8988T (cell line): ENCODE data around the gene PANK4.
"Not testable (repeated sequence)": the region's sequence is repeated elsewhere in the genome, so short reads cannot be mapped to it uniquely, and the experiment has no call there.

Source experiments
- DNase-seq: peaks from one replicate; pipeline ENCODE4 v3.0.0; 2011

Gene PANK4

DNA sequence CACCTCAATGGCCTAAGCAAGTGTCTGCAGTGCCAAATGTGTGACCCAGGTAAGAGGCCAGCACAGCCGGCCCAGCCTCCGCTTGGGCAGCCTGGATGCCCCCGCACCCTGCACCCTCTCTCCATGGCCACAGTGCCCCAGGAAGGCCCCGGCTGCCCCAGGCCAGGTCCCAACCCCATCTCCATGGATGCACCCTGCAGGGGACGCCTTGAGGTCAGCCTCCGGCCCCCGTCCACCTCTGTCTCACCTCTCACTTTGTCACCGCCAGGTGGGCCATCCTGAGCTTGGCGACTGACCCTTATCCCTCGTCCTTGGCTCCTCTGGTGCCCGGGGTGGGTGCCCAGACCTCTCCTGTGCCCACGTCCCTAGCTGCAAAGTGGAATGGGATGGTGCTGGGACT, 32.0 kb upstream of the PANK4 start:
- DNase-seq: no peak

DNA sequence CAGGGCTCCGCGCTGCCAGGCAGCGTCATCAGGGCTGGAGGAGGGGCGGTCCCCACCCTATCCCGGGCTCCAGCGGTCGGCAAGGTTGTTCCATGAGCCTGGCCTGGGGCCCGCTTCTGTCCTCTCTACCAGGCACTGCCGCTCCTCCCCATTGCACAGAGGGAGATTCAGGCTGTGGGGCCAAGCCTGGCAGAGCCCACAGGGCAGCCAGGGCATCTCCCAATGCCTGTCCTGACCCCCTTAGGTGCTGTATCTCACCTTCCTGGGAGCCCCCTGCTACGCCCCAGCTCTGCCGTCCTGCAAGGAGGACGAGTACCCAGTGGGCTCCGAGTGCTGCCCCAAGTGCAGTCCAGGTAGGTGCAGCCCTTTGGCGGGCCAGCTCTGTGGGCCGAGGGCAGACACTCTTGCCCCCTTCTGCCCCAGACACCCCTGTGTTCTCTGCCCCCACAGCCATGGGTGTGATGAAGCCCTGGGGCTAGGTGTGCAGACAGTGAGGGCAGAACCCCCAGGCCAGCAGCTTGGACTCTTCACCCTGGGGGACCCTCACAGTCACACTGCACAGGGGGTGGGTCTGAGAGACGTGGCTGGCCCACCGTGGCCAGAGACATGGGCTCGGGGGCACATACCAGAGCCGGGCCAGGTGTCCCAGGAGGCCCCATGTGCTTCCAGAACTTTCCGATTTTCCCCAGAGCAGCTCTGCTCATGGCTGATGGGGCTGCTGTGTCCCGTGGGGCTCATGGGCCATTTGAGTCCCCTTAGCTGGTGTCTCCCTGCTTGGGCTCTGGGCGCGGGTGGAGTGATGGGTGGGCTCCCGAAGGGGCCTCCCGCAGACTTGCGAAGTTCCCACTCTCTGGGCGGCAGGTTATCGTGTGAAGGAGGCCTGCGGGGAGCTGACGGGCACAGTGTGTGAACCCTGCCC, 31.3 kb upstream of the PANK4 start:
- DNase-seq: no peak

DNA sequence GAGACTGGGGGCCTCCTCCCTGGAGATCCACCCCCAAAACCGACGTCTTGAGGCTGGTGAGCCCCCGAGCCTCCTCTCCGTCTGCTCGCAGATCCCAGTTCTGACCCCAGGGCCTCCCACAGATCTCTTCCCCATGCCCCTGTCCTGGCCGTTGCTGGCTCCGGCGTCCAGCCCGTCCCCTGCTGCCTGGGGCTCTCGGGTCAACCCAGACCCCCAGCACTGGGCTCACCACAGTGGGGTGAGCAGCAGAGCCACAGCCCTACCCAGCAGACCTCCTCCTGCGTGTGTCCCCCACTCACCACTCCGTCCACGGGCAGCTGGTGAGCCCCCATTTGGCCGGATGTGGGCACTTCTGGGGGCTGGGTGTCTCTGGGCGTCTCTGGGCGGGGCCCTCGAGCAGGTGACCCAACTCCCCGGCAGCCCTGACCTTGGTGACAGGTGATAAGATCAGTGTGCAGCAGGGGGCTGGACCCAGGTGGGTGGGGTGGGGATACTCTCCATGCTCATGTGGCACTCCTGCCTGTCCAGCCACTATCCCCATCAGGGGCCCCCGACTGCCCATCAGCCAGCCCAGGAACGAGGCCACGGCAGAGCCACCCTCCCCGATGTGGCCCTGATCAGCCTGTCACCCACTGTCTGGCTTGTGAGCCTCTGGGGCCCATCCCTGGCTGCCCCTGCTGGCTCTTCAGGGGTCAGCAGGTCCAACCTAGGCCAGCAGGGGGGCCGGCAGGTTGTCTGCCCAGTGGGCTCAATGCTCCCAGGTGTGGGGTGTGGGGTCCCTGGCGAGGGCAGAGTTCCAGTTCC, 30.5 kb upstream of the PANK4 start:
- no peak for DNase-seq

DNA sequence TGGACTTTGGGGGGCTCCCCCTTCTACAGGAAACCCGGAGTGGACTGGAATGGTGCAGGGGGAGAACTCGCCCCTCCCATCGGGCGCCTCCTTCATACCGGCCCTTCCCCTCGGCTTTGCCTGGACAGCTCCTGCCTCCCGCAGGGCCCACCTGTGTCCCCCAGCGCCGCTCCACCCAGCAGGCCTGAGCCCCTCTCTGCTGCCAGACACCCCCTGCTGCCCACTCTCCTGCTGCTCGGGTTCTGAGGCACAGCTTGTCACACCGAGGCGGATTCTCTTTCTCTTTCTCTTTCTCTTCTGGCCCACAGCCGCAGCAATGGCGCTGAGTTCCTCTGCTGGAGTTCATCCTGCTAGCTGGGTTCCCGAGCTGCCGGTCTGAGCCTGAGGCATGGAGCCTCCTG, 29.9 kb upstream of the PANK4 start, which contains the start of gene TNFRSF14:
TNFRSF14 (plus strand) TSS at position 95 of the 401 bp plus-strand sequence; CDS start at position 389, 294 bp downstream.
- DNase-seq: peak; percentile 71

DNA sequence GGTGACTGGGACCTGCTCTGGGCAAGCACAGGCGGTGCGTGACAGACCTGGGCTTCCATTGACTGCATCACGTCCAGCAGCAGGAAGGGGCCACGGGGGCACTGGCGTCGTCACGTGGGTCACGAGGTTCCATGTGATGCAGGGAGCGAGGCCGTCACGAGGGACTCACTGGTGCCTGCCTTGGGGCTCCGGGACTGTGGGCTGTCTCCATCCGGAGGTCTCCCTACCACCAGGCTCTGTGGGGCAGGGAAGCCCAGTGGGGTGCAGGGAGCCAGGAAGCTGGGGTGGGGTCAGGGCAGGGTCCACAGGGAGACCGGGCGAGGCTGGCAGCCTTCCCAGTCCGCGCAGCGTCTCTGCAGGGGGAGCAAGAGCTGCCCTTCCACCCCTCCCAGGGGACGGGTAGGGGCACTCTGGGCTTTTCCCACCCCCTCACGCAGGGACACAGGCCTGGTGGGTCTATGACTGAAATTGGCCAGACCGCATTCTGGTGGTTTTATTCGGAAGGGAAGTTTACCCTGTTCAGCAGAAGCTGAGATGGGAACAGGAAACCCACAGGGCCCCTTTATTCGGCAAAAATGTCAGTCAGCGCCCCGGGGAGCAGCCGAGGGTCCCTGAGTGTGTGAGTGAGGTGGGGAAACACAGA, 29.4 kb upstream of the PANK4 start:
- no peak for DNase-seq

DNA sequence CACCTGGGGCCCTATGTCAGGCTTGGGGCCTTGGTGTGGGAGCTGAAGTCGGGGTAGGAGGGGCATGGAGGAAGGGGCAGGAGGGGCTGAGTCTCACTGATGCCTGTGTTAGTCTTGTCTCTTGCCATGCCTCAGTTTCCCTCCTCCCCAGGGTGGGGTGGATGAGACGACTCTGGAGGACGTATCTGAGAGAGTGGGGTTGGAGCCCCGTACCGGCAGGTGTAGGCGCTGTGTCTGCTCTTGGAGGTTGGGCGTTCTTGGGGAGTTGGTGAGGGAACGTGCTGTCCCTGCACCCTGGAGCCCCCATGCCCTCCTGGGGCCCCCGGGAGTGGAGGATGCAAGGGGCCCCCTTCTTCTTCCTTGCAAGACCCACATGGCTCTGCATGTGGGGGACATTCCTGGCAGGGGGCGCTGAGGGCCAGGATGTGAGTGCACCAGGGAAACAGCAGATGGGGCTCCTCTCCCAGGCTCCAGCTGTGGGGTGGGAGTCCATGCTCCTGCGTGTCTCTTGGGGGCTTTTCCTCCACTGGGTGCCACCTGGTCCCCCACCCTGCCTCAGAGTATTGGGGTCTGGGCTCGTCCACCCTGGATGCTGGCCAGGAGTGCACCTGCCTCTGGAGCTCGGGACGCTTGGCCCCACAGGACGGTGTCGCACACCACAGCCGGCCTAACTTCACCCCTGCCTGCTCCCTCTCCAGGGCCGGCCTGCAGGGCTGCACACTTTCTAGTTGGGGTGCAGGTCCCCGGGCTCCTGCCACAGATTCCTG, 28.4 kb upstream of the PANK4 start:
- DNase-seq: no peak

DNA sequence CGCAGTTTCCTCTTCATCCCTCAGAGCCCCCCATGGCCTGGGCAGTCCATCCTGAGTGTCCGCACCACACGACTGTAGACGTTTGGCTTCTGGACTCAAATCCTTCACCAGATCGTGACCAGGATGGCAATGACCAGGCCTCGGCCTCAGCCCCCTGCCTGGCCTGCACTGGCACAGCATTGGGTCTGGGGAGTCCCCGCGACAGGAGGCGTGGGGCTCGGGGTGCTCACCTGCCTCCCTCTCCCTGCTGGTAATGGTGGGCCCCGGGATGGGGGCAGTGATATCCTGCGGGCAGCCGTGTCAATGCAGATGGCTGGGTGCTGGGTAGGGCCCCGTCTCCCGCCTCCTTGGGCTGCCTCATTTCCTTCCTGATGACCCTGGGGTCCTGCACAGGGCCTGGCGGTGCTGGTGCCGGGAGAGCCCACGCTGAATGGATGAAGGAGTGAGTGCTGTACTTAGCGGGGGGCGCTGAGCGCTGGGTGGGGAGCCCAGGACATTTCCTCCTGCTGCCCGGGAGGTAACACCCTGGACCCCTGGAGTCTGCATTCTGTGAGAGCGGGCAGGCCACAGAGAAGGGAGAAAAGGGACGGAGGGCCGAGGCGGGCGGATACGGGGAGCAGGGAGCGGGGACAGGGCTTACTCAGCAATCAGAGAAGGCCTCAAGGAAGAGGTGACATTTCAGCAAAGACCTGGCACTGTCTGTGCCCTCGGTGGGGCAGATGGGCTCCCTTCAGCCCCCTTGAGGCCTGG, 27.6 kb upstream of the PANK4 start:
- no peak for DNase-seq

DNA sequence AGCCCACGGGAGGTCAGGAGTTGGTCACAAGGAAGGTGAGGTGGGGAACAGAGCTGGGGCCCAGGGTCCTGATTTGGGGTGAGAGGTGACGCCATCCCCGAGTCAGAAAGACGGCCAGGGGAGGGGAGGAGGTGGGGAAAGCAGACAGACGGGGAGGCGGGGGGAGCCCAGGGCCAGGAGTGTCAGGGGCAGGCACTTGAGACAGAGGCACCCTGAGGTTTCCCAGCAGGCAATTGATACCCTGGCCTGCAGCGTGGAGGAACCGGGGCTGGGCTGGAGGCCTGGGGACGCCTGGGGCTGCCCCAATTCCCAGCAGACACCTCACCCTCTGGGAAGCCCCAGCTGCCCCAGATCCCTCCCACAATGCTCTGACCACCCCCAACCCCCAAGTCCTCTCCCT, 26.7 kb upstream of the PANK4 start:
- DNase-seq: not testable (repeated sequence)

DNA sequence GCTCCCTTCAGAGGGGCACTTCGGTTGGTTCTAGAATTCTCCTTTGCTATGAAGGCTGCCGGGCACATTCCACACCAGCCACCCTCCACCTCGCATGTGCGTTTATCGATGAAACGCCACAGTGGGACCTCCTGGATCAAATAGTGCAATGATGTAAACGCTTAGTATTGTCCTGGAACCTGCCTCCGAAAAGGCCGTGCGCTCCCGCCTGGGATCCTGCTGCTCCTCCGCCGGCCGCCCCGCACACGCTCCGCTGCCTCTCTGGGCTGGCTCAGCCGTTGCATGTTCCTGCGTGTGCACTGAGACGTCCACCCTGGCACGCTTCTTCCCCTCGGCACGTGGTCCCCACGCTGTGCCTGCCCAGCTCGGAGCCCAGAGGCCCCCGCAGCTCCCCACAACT, 25.8 kb upstream of the PANK4 start:
- no peak for DNase-seq

DNA sequence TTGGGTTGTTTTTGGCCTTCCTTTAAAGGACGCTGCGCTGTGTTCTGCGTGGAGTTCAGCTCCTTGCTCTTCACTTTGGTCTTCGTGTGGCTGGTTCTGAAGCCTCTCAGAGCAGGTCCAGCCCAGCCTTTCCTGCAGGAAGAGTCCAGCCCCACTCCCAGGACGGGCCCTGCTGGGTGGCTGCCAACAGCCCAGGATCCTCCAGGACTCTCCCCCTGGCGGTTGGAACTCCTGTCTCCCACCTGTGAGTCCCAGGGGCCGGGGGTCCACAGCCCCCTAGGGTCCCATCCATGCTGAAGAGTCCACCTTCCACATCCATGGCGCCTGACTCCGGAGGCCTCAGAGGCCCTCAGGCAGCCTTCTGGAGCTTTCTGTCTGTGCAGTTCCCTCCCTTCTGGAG, 25.1 kb upstream of the PANK4 start:
- DNase-seq: not testable (repeated sequence)

DNA sequence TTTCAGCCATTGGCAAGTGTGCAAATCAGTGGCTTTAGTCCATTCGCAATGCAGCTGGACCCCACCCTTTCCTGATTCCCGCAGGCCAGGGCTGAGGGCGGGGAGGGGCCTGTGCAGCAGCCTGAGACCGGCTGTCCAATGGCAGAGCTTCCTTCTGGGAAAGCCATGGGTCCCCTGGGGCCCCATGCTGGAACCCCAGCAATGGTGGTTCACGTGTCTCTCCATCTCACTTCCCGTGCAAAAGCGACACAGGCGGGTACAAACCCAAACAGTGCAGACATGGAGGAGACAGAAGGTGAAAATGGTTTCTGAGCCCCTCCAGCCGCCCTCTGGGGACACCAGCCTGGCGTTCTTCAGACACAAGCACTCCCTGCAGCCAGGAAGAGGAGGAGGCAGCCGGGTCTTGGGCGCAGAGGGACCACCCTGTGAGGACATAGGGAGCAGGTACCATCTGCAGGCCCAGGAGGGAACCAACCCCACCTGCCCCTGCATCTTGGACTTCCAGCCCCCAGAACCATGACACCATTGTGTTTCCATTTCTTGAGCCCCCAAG, 24.0 kb upstream of the PANK4 start:
- DNase-seq: not testable (repeated sequence)

DNA sequence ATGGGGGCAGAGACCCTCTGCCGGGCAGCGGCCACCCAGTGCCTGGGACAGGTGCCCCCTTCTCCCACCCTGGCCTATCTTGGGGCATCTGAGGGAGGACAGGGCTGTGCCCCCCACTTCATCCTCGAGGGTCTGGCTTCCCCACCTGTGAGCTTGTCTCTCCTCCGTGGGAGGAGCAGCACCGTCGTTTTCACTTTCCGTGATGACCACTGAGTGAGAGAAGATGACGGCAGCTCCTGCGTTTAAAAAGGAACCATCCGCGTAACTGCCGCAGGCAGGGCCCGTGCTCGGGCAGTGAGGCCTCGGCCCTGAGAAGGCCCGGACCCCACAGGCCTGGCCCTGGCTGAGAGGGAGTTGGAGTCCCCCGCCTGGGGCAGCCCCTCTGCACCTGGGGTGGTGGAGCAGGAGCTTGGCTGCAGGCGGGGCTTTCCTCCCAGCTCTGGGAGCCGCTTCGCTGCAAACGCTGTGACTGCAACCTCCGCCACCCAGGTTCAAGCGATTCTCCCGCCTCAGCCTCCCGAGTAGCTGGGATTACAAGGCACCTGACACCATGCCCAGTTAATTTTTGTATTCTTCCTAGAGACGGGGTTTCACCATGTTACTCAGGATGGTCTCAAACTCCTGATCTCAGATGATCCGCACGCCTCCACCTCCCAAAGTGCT, 23.1 kb upstream of the PANK4 start:
- DNase-seq: not testable (repeated sequence)

DNA sequence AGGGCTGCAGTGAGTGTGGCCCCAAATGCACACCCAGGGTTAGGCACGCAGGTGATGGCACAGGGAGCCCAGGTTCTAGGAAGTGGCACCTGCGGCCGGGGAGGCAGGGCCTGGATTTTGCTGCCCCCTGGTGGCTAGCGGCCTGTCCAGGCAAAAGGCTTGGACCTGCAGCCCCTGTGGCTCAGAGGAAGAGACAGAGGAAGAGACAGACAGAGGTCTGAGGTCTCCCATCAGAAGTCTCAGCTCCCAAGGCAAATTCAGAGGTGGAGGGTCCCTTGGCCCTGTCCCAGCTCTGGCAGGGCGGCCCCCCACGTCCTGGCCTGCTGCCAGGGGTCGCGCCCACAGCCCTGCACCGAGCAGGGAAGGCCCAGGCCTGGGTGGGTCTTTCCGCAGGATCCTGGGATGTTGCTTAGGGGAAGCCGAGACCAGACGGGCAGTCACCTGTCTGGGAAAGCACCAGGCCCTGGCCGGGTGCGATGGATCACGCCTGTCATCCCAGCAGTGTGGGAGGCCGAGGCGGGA, 21.7 kb upstream of the PANK4 start:
- peak; percentile 92 for DNase-seq

DNA sequence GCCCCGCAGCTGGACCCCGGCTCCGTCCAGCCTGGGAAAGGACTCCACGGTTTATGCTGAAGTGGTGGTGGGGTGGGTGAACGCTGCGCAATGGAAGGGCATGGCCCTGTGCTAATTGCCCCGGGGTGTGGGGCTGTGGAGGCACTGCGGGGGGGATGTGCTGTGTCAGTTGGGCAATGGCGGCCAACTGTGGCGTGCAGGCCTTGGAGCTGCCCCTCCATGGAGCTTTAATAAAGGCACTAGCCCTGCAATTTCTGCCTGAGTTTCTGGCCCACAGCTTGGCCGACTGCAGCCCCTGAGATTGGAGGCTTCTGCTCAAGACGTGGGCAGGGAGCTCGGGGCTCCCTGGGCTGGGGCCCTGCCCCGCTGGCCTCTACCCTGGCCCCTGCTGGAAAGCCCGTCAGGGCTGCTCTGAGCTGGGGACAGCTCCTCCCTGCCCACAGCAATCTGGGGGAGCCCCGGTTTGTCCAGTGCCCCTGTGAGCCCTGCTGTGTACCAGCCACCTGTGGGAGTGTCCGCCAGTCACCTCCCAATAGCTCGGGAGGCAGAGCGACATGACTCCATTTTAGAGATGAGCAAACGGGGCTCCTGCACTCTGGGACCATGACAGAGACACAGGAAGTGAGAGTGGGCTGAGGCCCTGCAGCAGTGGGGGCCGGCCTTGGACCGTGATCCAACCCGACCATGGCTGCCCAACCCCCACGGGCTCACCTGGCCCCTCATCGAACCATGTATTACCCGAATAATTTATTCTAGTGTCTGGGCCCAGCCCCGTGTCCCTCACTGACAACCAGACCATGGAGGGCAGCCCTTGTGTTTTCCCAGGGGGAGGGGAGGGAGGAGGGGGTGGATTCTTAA, 21.0 kb upstream of the PANK4 start:
- DNase-seq: no peak

DNA sequence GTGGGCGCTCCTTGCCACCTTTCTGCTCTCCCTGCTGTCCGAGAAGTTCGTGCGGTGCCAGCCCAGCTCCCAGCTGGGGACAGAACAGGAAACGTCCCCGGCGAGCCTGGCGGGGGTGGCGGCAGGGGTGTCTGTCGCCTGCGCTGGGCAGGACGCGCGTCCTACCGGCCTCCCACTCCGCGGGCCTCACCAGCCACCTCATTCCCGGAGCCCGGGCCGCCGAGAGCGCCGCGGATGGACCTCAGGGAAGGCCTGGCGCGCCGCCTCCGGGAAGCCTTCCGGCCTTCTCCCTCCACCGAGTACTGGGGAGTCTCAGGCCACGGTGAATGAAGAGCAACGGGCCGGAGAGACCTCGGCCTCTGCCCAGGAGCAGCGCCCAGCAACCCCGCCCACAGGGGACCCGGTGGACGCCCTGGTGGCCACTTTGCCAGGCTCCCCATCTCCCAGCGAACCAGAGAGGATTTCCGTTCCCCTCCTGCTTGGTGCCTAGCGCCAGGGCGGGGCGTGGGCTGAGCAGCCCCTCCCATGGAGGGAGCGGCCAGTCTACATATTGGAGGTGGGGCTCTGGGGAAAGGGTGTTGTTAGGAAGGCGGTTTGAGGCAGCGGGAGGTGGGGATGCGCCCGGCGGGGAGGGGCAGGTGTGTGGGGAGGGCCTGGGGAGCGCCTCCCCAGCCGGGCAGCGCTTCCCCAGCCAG, 20.3 kb upstream of the PANK4 start:
- DNase-seq: peak; percentile 89

DNA sequence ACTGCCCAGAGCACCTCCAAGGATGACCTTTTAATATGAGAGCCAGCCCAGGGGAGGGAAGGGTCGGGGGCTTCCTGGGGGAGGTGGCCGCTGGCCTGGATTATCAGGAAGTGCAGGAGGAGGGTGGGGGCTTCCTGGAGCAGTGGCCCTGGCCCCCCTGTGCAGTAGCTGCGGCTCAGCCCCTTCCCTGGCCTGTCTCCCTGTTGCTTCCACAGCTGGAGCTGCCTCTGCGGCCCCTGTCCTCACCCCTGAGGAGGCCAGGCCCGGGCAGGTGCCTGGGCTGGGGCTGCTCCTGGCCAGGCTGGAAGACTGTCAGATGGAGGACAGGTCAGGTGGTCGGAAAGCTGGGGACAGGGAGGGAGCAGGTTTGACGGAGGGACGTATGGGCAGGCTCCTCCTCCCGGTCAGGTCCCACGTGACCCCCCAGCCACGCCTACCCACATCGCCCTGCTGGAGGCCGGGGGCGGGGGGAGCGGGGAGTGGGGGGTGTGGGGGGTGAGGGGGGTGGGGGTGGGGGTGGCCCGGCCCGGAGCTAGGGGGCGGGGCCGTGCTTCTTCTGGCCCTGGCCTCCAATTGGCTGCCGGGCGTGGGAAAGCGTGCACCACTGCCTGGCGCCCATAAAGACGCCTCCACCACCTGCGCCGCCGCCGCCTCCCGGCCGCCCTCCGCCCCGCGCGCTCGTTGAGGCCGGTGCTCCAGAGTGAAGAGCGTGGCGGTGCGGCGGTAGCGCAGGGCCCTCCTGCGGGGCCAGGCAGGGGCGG, 19.5 kb upstream of the PANK4 start:
- peak; percentile 97 for DNase-seq

DNA sequence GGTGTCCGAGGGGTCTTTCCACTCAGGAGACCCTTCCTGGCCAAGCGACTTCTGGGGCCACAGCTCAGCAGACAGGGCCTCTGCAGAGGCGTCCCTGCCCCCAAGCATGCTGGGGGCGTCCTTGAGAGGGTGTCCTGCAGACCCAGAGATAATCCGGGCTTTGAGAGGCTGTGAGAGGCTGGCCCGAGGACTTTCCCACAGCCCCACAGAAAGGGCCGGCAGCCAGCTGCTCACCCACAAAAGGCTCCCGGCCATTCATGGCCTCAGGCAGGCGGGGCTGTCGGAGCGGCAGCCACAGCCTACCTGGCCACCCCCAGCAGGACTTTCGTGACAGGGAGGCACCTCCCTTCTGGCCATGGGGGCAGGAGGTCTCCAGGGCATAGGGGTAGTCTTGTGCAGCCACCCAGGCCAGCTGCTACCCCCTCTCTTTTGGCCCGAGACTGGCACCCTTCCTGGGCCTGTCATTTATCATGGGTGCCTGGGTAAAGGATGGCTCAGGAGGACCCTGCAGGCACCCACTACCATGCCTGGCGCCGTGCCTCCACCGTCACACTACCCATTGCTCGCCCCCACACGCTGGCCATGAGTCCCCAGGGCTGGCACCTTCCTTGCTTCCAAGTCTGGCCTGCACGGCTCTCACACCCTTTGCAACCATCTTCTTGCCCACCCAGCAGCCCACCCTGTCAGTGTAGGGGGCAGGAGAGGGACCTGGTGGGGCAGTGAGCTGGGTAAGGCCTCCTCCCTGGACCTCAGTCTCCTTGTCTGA, 18.7 kb upstream of the PANK4 start:
- no peak for DNase-seq
